ENCODE data around the gene KRTAP17-1. TPM values are rescaled to one million over a fixed set of nuclear protein-coding genes. Genes with fewer than 3 reads are reported as not detected.

Gene KRTAP17-1
- total RNA-seq, 1 donor from 2014 or later, result not detected

Small RNAs within 50 kb of the gene (small RNA-seq; reads per million reads assigned to genes)
- not detected for gene KRTAP9-10P

Other genes with a start within 250 kb of the KRTAP17-1 start
- gene KRTAP2-4, start 249.8 kb downstream of the KRTAP17-1 start, total RNA-seq, result not detected
- not detected for gene KRTAP4-7, start 231.6 kb downstream of the KRTAP17-1 start, total RNA-seq
- not detected for gene KRTAP4-8, start 217.6 kb downstream of the KRTAP17-1 start, total RNA-seq
- not detected for gene KRTAP4-16, start 213.5 kb downstream of the KRTAP17-1 start, total RNA-seq
- gene KRTAP4-9, start 210.3 kb downstream of the KRTAP17-1 start, total RNA-seq, result not detected
- gene KRTAP4-11, start 197.3 kb downstream of the KRTAP17-1 start, total RNA-seq, result not detected
- not detected for gene KRTAP4-12, start 191.5 kb downstream of the KRTAP17-1 start, total RNA-seq
- gene KRTAP4-6, start 175.2 kb downstream of the KRTAP17-1 start, total RNA-seq, result not detected
- gene KRTAP4-5, start 165.9 kb downstream of the KRTAP17-1 start, total RNA-seq, result not detected
- gene KRTAP4-4, start 155.0 kb downstream of the KRTAP17-1 start, total RNA-seq, result not detected
- not detected for gene KRTAP4-3, start 147.5 kb downstream of the KRTAP17-1 start, total RNA-seq
- gene KRTAP4-2, start 137.5 kb downstream of the KRTAP17-1 start, total RNA-seq, result not detected
- not detected for gene KRTAP4-1, start 130.8 kb downstream of the KRTAP17-1 start, total RNA-seq
- gene KRTAP9-1, start 125.8 kb downstream of the KRTAP17-1 start, total RNA-seq, result not detected
- not detected for gene KRTAP9-2, start 89.1 kb downstream of the KRTAP17-1 start, total RNA-seq
- gene KRTAP9-3, start 83.3 kb downstream of the KRTAP17-1 start, total RNA-seq, result not detected
- not detected for gene KRTAP9-8, start 77.7 kb downstream of the KRTAP17-1 start, total RNA-seq
- gene KRTAP9-4, start 66.0 kb downstream of the KRTAP17-1 start, total RNA-seq, result not detected
- gene KRTAP9-9, start 60.3 kb downstream of the KRTAP17-1 start, total RNA-seq, result not detected
- not detected for gene KRTAP9-6, start 50.3 kb downstream of the KRTAP17-1 start, total RNA-seq
- gene KRTAP9-7, start 40.0 kb downstream of the KRTAP17-1 start, total RNA-seq, result not detected
- not detected for gene KRTAP29-1, start 12.9 kb downstream of the KRTAP17-1 start, total RNA-seq
- gene KRTAP16-1, start 6.4 kb downstream of the KRTAP17-1 start, total RNA-seq, result not detected
- gene KRT33A, start 35.1 kb upstream of the KRTAP17-1 start, total RNA-seq, result not detected
- gene KRT33B, start 54.1 kb upstream of the KRTAP17-1 start, total RNA-seq, result not detected
- gene KRT34, start 66.6 kb upstream of the KRTAP17-1 start, total RNA-seq, result 0.41 TPM
- 1.2 TPM for gene KRT31, start 81.9 kb upstream of the KRTAP17-1 start, total RNA-seq
- not detected for gene KRT37, start 108.9 kb upstream of the KRTAP17-1 start, total RNA-seq
- not detected for gene KRT38, start 125.3 kb upstream of the KRTAP17-1 start, total RNA-seq
- not detected for gene KRT32, start 151.7 kb upstream of the KRTAP17-1 start, total RNA-seq
- gene KRT35, start 165.4 kb upstream of the KRTAP17-1 start, total RNA-seq, result not detected
- gene KRT36, start 174.2 kb upstream of the KRTAP17-1 start, total RNA-seq, result not detected
- not detected for gene KRT13, start 189.9 kb upstream of the KRTAP17-1 start, total RNA-seq
- gene KRT15, start 203.2 kb upstream of the KRTAP17-1 start, total RNA-seq, result not detected
- 24.5 TPM for gene KRT19, start 212.6 kb upstream of the KRTAP17-1 start, total RNA-seq

All from frontal cortex (tissue), 1 donor.